Right lobe of liver (tissue), 6 donors: ENCODE results near the gene BCL2L1. TPM values are rescaled to one million over a fixed set of nuclear protein-coding genes. Genes with fewer than 3 reads are reported as not detected.

ENCODE experiments used
- ATAC-seq, 4 donors: fragments of 200-7000 bp; cut with Tn5 transposase; one replicate each; pipeline ENCODE4 v1.9.1; 2020; ENCODE audit warnings: mild to moderate bottlenecking in 4 of 4, moderate library complexity in 4 of 4
- DNase-seq, 3 donors: peaks; one replicate each; pipeline ENCODE4 v3.0.0-alpha.2; 2020
- H3K27ac ChIP-seq, 3 donors: fragments of 200-600 bp; one replicate each; pipeline ENCODE4 v1.8.0; 2022
- H3K27me3 ChIP-seq, 2 donors: fragments of 200-600 bp; one replicate each; pipeline ENCODE4 v1.8.0; 2022
- H3K36me3 ChIP-seq, 4 donors: fragments of 200-600 bp; sonication (generic) in 1 of 4; one replicate each; pipeline versions ENCODE4 v1.5.1 to v1.8.0; 2017 to 2022; ENCODE audit warnings: control low read depth in 1 of 4
- H3K4me1 ChIP-seq, 4 donors: fragments of 200-600 bp; sonication (generic) in 1 of 4; one replicate each; pipeline versions ENCODE4 v1.5.1 to v1.8.0; 2017 to 2022; ENCODE audit warnings: control low read depth in 1 of 4
- H3K4me3 ChIP-seq, 3 donors: fragments of 200-600 bp; one replicate each; pipeline ENCODE4 v1.8.0; 2022
- H3K9me3 ChIP-seq, 4 donors: fragments of 200-600 bp; sonication (generic) in 1 of 4; one replicate each; pipeline versions ENCODE4 v1.5.1 to v1.8.0; 2017 to 2022; ENCODE audit warnings: control low read depth in 1 of 4
- CTCF ChIP-seq, 4 donors: fragments of 200-600 bp in 3 of 4; fragments of 450-650 bp in 1 of 4; IDR thresholded peaks; one replicate each; pipeline versions ENCODE4 v1.5.1 to v1.8.0; 2016 to 2022; ENCODE audit warnings: antibody characterized with exemption in 4 of 4, mild to moderate bottlenecking in 2 of 4
- POLR2A ChIP-seq: fragments of 450-650 bp; IDR thresholded peaks from one replicate; pipeline ENCODE4 v1.6.1; 2017; ENCODE audit warnings: antibody characterized with exemption, mild to moderate bottlenecking
- WGBS: methylation state at CpG from one replicate; pipeline ENCODE4 v1.1.6; 2018; ENCODE audit warnings: low coverage, low lambda C conversion rate; ENCODE audit not compliant: insufficient coverage; ENCODE audit errors: missing lambda C conversion rate; 5-methylcytosine and 5-hydroxymethylcytosine counted together
- intact Hi-C, 2 donors: fragments of 100-400 bp; cut with DNase I; formaldehyde crosslinking; loops; one replicate each; pipeline versions ENCODE4 v1.11.2 to v1.14.1; 2022
- total RNA-seq, 6 experiments: library from RNA; depleted of rRNA in 2 of 6; stranded (reverse); fragments of >200 nt in 2 of 6; fragmentation: NEBNext Ultra II Directional in 3 of 6; extraction: Animal tissue kit (Norgen Biotek cat#: 25700) in 3 of 6; gene quantifications; one replicate each; pipeline versions ENCODE4 v1.1.0 to v1.2.4, GENCODE V29; 2016 to 2023
- donor health status: DM: no; HTN: yes; CAD: no.
- donor health status: DM: no; HTN: no; CAD: no.
- donor health status: DM: no; HTN: no; CAD: no.
- donor health status: DM: no; HTN: yes; CAD: no.
- donor health status: DM: no; HTN: yes; CAD: no.

Gene BCL2L1
- total RNA-seq, 6 experiments from 2014 or later: 30.5 to 96.1 (median 63.4) TPM

GRCh38 chr20:31681769-31682168 is 40.9 kb downstream of the BCL2L1 start:
- Histone ChIP-seq H3K27me3 (no peaks in the 10 kb centered on the region), H3K4me1 (peaks cover 0 to 49% (median 19%) of the 10 kb centered on the region in 4 donors), H3K4me3 (no peak overlapping the region), H3K9me3 (no peaks in the 10 kb centered on the region), H3K36me3 (peaks cover 0 to 6% (median 0%) of the 10 kb centered on the region in 4 donors), H3K27ac (peak overlapping the region in 1 of 3 donors; percentile 4)
- intact Hi-C loops: no loop called here
- TF ChIP-seq POLR2A (no peak), CTCF (IDR thresholded peaks at IDR 0.05) (no peak)
- no peak for DNase-seq
- WGBS: 100% methylated on average over 3 of the region's 3 CpGs
- no peak for ATAC-seq

GRCh38 chr20:31681128-31681727 is 41.4 kb downstream of the BCL2L1 start:
- Histone ChIP-seq H3K4me3 (no peak overlapping the region), H3K4me1 (peaks cover 0 to 49% (median 19%) of the 10 kb centered on the region in 4 donors), H3K27me3 (no peaks in the 10 kb centered on the region), H3K9me3 (no peaks in the 10 kb centered on the region), H3K27ac (no peak overlapping the region), H3K36me3 (peaks cover 0 to 1% (median 0%) of the 10 kb centered on the region in 4 donors)
- WGBS: 95% methylated on average over 5 of the region's 7 CpGs
- ATAC-seq (no peak), DNase-seq (no peak)
- no peak for TF ChIP-seq CTCF (IDR thresholded peaks at IDR 0.05)
- no peak for TF ChIP-seq POLR2A
- intact Hi-C loops: no loop called here

GRCh38 chr20:31680286-31681127 is 42.2 kb downstream of the BCL2L1 start:
- Histone ChIP-seq H3K4me1 (peaks cover 0 to 54% (median 20%) of the 10 kb centered on the region in 4 donors), H3K27ac (peak overlapping the region in 1 of 3 donors; percentile 29), H3K9me3 (no peaks in the 10 kb centered on the region), H3K4me3 (no peak overlapping the region), H3K27me3 (no peaks in the 10 kb centered on the region), H3K36me3 (no peaks in the 10 kb centered on the region)
- 67% methylated on average over 7 of the region's 7 CpGs for WGBS
- DNase-seq (no peak), ATAC-seq (no peak)
- TF ChIP-seq CTCF (IDR thresholded peaks at IDR 0.05) (no peak), POLR2A (no peak)
- intact Hi-C loops: no loop called here

- Histone ChIP-seq H3K27me3 (no peaks in the 10 kb centered on the region), H3K9me3 (no peaks in the 10 kb centered on the region), H3K4me3 (no peak overlapping the region), H3K27ac (peak overlapping the region in 1 of 3 donors; percentile 37), H3K36me3 (no peaks in the 10 kb centered on the region), H3K4me1 (peaks cover 0 to 62% (median 24%) of the 10 kb centered on the region in 4 donors)
- no peak for DNase-seq
- intact Hi-C loops: no loop called here
- TF ChIP-seq POLR2A (no peak), CTCF (IDR thresholded peaks at IDR 0.05) (no peak)
- WGBS: 39% methylated on average over 7 of the region's 9 CpGs
- ATAC-seq: peak in 2 of 4 donors; percentile 14 to 68
These were observed 43.0 kb downstream of the BCL2L1 start for GRCh38 chr20:31679357-31680285.
